DOHH2 (cell line): ENCODE data around the gene FOSL1.

Experiments
- EZH2phosphoT487 ChIP-seq: fragments of 200-600 bp; sonication (generic); IDR thresholded peaks from 2 replicates; pipeline ENCODE4 v1.6.1; 2017; ENCODE audit warnings: borderline replicate concordance, mild to moderate bottlenecking, antibody characterized with exemption, low read length, moderate library complexity, mixed read lengths
- TF ChIP-seq, protein P1 (sequence below): fragments of 200-600 bp; sonication (generic); IDR thresholded peaks from one replicate; pipeline ENCODE4 v1.5.1; 2014; ENCODE audit warnings: antibody characterized with exemption, mild to moderate bottlenecking, low read depth, low read length; ENCODE audit not compliant: poor library complexity, severe bottlenecking

DNA sequence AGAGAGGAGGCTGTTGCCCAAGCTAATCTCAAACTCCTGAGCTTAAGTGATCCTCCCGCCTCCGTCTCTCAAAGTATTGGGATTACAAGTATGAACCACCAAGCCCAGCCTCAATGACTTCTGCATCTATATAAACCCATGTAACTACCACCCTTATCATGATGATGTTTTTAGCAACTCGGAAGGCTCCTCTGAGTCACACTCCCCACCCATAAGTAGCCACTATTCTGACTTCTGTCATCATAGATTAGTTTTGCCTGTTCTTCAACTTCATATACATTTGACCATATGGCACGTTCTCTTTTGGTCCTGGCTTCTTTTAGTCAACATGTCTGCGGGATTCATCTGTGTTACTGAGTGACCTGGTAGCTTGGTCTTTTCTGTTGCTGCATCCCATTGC, 6.4 kb upstream of the FOSL1 start:
- TF ChIP-seq, protein P1, sequence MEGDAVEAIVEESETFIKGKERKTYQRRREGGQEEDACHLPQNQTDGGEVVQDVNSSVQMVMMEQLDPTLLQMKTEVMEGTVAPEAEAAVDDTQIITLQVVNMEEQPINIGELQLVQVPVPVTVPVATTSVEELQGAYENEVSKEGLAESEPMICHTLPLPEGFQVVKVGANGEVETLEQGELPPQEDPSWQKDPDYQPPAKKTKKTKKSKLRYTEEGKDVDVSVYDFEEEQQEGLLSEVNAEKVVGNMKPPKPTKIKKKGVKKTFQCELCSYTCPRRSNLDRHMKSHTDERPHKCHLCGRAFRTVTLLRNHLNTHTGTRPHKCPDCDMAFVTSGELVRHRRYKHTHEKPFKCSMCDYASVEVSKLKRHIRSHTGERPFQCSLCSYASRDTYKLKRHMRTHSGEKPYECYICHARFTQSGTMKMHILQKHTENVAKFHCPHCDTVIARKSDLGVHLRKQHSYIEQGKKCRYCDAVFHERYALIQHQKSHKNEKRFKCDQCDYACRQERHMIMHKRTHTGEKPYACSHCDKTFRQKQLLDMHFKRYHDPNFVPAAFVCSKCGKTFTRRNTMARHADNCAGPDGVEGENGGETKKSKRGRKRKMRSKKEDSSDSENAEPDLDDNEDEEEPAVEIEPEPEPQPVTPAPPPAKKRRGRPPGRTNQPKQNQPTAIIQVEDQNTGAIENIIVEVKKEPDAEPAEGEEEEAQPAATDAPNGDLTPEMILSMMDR: no peak
- TF ChIP-seq EZH2phosphoT487: no peak
